Colonic mucosa (tissue), 4 donors: ENCODE measurements around the gene NOXRED1. TPM values are rescaled to one million over a fixed set of nuclear protein-coding genes. Genes with fewer than 3 reads are reported as not detected.

Experiments used
- DNase-seq: peaks from one replicate; pipeline ENCODE4 v3.0.0-alpha.2; 2020
- H3K27ac ChIP-seq: fragments of 200-600 bp; one replicate; pipeline ENCODE4 v1.8.0; 2021
- H3K27me3 ChIP-seq: fragments of 200-600 bp; one replicate; pipeline ENCODE4 v1.8.0; 2021
- H3K36me3 ChIP-seq: fragments of 200-600 bp; one replicate; pipeline ENCODE4 v1.8.0; 2021
- H3K4me1 ChIP-seq: fragments of 200-600 bp; one replicate; pipeline ENCODE4 v1.8.0; 2021; ENCODE audit warnings: mild to moderate bottlenecking
- H3K4me3 ChIP-seq: fragments of 200-600 bp; one replicate; pipeline ENCODE4 v1.8.0; 2021
- H3K9ac ChIP-seq, 2 donors: one replicate each; pipeline ENCODE4 v1.7.0; 2013; ENCODE audit warnings: control low read depth in 2 of 2, low read depth in 2 of 2, low read length in 2 of 2
- H3K9me3 ChIP-seq: fragments of 200-600 bp; one replicate; pipeline ENCODE4 v1.8.0; 2021
- intact Hi-C: fragments of 100-400 bp; cut with DNase I; formaldehyde crosslinking; loops from one replicate; pipeline ENCODE4 v1.14.1; 2022
- total RNA-seq, 2 donors: library from RNA; stranded (reverse); fragmentation: NEBNext Ultra II Directional in 1 of 2; extraction: Animal tissue kit (Norgen Biotek cat#: 25700) in 1 of 2; gene quantifications; one replicate each; pipeline ENCODE4 v1.2.1, GENCODE V29; 2021
- TF ChIP-seq, protein P1 (sequence below): fragments of 200-600 bp; IDR thresholded peaks from one replicate; pipeline ENCODE4 v1.8.0; 2022; ENCODE audit warnings: antibody characterized with exemption, mild to moderate bottlenecking
- donor health status: healthy.
- donor health status: DM: no; HTN: no; CAD: no.
- donor health status: DM: no; HTN: no; CAD: no.

Gene NOXRED1
- total RNA-seq, 2 donors from 2014 or later: 0.35 to 0.82 TPM

DNA sequence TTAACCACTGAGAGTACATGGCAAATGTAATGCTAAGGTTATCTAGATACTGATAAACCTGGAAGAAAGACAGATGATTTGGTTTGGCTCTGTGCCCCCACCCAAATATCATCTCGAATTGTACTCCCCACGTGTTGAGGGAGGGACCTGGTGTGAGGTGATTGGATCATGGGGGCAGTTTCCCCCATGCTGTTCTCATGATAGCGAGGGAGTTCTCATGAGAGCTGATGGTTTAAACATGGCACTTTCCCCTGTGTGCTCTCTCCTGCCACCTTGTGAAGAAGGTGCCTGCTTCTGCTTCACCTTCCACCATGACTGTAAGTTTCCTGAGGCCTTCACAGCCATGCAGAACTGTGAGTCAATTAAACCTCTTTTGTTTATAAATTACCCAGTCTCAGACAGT lies 14.2 kb downstream of the NOXRED1 start:
- Histone ChIP-seq H3K4me1 (no peaks in the 10 kb centered on the region), H3K4me3 (no peak overlapping the region), H3K36me3 (no peaks in the 10 kb centered on the region), H3K27me3 (no peaks in the 10 kb centered on the region), H3K27ac (no peak overlapping the region), H3K9ac (no peak overlapping the region), H3K9me3 (no peaks in the 10 kb centered on the region)
- TF ChIP-seq, protein P1, sequence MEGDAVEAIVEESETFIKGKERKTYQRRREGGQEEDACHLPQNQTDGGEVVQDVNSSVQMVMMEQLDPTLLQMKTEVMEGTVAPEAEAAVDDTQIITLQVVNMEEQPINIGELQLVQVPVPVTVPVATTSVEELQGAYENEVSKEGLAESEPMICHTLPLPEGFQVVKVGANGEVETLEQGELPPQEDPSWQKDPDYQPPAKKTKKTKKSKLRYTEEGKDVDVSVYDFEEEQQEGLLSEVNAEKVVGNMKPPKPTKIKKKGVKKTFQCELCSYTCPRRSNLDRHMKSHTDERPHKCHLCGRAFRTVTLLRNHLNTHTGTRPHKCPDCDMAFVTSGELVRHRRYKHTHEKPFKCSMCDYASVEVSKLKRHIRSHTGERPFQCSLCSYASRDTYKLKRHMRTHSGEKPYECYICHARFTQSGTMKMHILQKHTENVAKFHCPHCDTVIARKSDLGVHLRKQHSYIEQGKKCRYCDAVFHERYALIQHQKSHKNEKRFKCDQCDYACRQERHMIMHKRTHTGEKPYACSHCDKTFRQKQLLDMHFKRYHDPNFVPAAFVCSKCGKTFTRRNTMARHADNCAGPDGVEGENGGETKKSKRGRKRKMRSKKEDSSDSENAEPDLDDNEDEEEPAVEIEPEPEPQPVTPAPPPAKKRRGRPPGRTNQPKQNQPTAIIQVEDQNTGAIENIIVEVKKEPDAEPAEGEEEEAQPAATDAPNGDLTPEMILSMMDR: no peak
- no peak for DNase-seq
- intact Hi-C loops: no loop called here

- DNase-seq: no peak
- Histone ChIP-seq H3K27ac (no peak overlapping the region), H3K27me3 (no peaks in the 10 kb centered on the region), H3K9ac (no peak overlapping the region), H3K36me3 (no peaks in the 10 kb centered on the region), H3K4me1 (no peaks in the 10 kb centered on the region), H3K9me3 (no peaks in the 10 kb centered on the region), H3K4me3 (no peak overlapping the region)
- intact Hi-C loops: no loop called here
- TF ChIP-seq, protein P1: no peak
Observed at GRCh38 chr14:77407158-77407557, 16.2 kb downstream of the NOXRED1 start.

DNA sequence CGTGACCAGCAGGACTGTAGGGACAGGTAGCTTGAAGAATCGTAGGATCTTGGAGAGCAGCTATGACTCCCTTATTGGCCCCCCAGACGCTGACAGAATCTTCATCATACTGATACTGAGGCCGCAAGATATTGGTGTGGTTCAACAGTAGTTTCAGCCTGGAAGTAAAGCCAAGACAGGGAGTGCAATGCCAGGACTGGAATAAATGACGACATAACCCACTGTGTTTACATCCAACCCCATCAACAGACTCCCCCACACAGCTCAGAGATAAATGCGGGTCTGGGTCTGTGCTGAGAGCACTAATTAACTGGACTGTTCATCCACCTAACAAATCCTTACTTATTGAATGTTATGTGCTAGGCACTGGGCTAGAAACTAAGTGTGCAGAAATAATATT lies 16.6 kb downstream of the NOXRED1 start:
- H3K9ac ChIP-seq: no peak overlapping the region
- no peak overlapping the region for H3K4me3 ChIP-seq
- H3K27me3 ChIP-seq: no peaks in the 10 kb centered on the region
- TF ChIP-seq, protein P1: no peak
- no peaks in the 10 kb centered on the region for H3K4me1 ChIP-seq
- no peaks in the 10 kb centered on the region for H3K9me3 ChIP-seq
- intact Hi-C loops: no loop called here
- no peak for DNase-seq
- no peak overlapping the region for H3K27ac ChIP-seq
- H3K36me3 ChIP-seq: no peaks in the 10 kb centered on the region

GRCh38 chr14:77406086-77406485 lies 17.2 kb downstream of the NOXRED1 start:
- no peak for DNase-seq
- Histone ChIP-seq H3K27me3 (no peaks in the 10 kb centered on the region), H3K4me1 (no peaks in the 10 kb centered on the region), H3K27ac (no peak overlapping the region), H3K4me3 (no peak overlapping the region), H3K9me3 (no peaks in the 10 kb centered on the region), H3K9ac (no peak overlapping the region), H3K36me3 (no peaks in the 10 kb centered on the region)
- TF ChIP-seq, protein P1: no peak
- intact Hi-C loops: no loop called here

- intact Hi-C loops: no loop called here
- TF ChIP-seq, protein P1: no peak
- Histone ChIP-seq H3K9ac (no peak overlapping the region), H3K36me3 (no peaks in the 10 kb centered on the region), H3K4me1 (no peaks in the 10 kb centered on the region), H3K27me3 (no peaks in the 10 kb centered on the region), H3K27ac (no peak overlapping the region), H3K9me3 (no peaks in the 10 kb centered on the region), H3K4me3 (no peak overlapping the region)
- DNase-seq: no peak
Observed at GRCh38 chr14:77403768-77404167, 19.6 kb downstream of the NOXRED1 start.

GRCh38 chr14:77400216-77400615 lies 23.1 kb downstream of the NOXRED1 start:
- Histone ChIP-seq H3K36me3 (no peaks in the 10 kb centered on the region), H3K4me1 (no peaks in the 10 kb centered on the region), H3K4me3 (no peak overlapping the region), H3K27ac (no peak overlapping the region), H3K9me3 (no peaks in the 10 kb centered on the region), H3K27me3 (no peaks in the 10 kb centered on the region), H3K9ac (no peak overlapping the region)
- TF ChIP-seq, protein P1: no peak
- intact Hi-C loops: no loop called here
- DNase-seq: no peak
